Fibroblast of skin of left quadriceps (primary cell): Measurements from ENCODE around the gene RASIP1.
A peak's percentile ranks its signal among the peaks of the same experiment; 100 is the strongest.

Experiments
- DNase-seq, 2 experiments: peaks; one replicate each; pipeline ENCODE4 v3.0.0-alpha.2; 2013; ENCODE audit warnings: low read depth in 2 of 2

The RASIP1 gene

DNA sequence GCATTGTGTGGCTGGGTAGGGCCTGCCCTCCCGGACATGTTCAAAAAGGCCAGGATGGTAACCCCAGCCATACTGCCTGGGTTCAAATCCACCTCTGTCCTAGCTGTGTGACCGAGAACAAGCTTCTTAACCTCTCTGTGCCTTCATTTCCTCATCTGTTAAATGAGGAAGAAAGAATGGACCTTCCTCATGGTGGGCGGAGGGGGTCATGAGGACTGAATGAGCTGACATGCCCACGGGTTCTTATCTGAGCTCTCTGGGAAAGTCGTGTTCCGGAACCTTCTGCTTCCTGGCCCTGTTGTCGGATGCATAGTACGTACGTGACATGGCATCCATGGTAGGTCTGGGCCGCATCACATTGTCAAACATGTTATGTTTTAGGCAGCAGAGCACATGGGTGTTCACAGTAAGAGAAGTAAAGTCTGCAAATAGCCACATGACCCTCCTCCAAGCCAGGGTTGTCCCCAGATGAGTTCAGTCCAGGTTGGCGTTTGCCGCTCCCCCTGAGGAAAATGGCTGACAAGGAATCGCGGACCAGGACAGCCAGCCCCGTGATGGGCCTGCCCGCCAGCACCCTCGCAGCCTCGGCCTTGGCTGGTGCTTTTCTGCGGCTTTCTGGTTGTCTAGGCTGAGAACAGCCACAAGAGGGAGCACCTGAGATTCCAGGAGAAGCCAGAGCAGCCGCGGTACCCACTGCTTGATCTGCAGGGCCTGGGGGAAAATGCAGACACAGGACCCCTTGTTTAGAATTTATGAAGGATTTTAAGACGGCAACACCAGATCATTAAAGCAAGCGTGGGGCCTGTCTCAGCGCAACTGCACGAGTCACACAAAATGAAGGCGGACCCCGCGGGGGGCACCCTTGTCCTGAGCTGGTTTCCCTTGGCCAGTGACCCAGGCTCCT, 65.2 kb downstream of the RASIP1 start:
- peak; percentile 55 to 60 for DNase-seq

- no peak for DNase-seq
Measured at GRCh38 chr19:48674216-48674809, 66.1 kb downstream of the RASIP1 start.

GRCh38 chr19:48673436-48674100, 66.8 kb downstream of the RASIP1 start:
- no peak for DNase-seq

DNA sequence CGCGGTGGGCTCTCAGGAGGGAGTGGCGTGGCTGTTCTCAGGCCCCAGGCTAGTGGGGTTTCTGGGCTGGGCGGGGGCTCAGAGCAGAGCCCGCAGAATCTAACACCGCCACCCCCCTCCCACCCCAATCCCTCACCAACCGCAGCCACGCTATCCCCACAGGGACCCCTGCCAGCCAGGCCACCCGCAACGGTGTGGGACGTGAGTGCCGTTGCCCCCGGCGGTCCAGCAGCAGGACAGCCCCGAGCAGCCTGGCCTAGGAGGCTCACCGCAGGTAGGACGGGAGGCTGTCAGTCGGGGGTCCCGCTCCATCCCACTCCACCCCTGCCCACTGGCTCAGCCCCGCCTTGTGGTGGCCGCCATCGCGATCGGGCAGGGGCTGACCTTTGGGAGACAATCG, 67.4 kb downstream of the RASIP1 start, which contains the start of gene NTN5:
NTN5 (minus strand) TSS at position 24 of the 400 bp plus-strand sequence. CDS start 2,031 bp downstream, outside the sequence.
- no peak for DNase-seq

GRCh38 chr19:48671446-48671995, 68.9 kb downstream of the RASIP1 start:
- DNase-seq = no peak

DNA sequence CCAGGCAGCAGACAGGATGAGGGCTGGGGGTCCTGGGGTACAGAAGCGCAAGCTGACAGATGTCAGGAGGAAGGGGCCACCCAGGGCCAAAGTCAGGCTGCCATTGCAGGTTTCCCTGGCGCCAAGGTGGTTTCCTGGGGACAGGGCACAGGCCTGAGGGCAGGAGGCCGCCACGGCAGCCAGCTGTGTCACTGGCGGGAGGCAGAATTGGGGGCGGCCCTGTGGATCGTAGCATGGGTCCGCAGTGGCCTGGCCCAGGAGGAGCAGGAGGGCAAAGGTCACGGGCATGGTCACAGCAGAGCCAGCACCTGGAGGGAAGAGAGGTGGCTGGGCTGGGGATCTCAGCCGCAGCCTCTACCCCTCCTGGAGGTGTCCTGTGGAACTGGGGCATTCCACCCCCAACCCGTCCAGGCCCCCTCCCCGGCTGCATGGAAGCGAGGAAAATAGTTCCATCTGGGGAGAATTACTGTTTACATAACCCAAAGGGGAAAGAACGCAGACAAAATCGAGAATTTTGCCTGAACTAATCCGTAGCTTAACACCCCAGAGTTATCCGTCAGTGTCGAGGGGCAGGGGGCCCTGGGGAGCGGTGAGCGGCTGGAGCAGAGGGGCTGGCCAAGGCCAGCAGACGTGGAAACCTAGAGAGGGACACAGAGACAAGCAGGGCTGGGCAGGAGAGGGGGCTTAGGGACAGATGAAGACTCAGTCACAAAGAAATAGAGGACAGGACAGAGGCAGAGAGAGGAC, 69.5 kb downstream of the RASIP1 start:
- DNase-seq = no peak
